Osteoblast (primary cell): Measurements from ENCODE around the gene ITM2C. TPM values are rescaled to one million over a fixed set of nuclear protein-coding genes. Genes with fewer than 3 reads are reported as not detected.

ENCODE experiments used
- DNase-seq: peaks from one replicate; pipeline ENCODE4 v3.0.0; 2011; ENCODE audit warnings: low spot score, mixed read lengths; ENCODE audit not compliant: insufficient read length; ENCODE audit errors: missing footprints
- H2AFZ ChIP-seq: 2 replicates; pipeline ENCODE4 v1.6.0; 2011; ENCODE audit warnings: mild to moderate bottlenecking, low read length
- H3K27ac ChIP-seq: 2 replicates; pipeline ENCODE4 v1.5.1; 2011; ENCODE audit warnings: mild to moderate bottlenecking, low read depth, low read length, moderate library complexity
- H3K27me3 ChIP-seq: 2 replicates; pipeline ENCODE4 v1.6.0; 2012; ENCODE audit warnings: mild to moderate bottlenecking, control low read depth, inconsistent platforms, low read length, moderate library complexity; ENCODE audit not compliant: insufficient read depth
- H3K36me3 ChIP-seq: 2 replicates; pipeline ENCODE4 v1.5.1; 2011; ENCODE audit warnings: mild to moderate bottlenecking, low read length, control low read depth, moderate library complexity; ENCODE audit not compliant: insufficient read depth
- H3K4me1 ChIP-seq: 2 replicates; pipeline ENCODE4 v1.5.1; 2011; ENCODE audit warnings: mild to moderate bottlenecking, low read length, control low read depth, moderate library complexity; ENCODE audit not compliant: insufficient read depth
- H3K4me2 ChIP-seq: 2 replicates; pipeline ENCODE4 v1.6.0; 2011; ENCODE audit warnings: mild to moderate bottlenecking, low read length; ENCODE audit not compliant: insufficient read depth
- H3K4me3 ChIP-seq: fragments of 200-600 bp; sonication (generic); 3 replicates; pipeline ENCODE4 v1.5.1; 2012; ENCODE audit warnings: mild to moderate bottlenecking, low read length, inconsistent platforms; ENCODE audit not compliant: insufficient read depth
- H3K79me2 ChIP-seq: 2 replicates; pipeline ENCODE4 v1.6.0; 2012; ENCODE audit warnings: mild to moderate bottlenecking, low read length, control low read depth, inconsistent platforms; ENCODE audit not compliant: insufficient read depth
- H3K9me3 ChIP-seq: 2 replicates; pipeline ENCODE4 v1.5.1; 2011; ENCODE audit warnings: low read depth, low read length, control low read depth
- H4K20me1 ChIP-seq: 2 replicates; pipeline ENCODE4 v1.6.0; 2012; ENCODE audit warnings: mild to moderate bottlenecking, low read length, control low read depth; ENCODE audit not compliant: insufficient read depth
- total RNA-seq: library from RNA; depleted of rRNA; stranded (reverse); fragments of >200 nt; gene quantifications from 2 replicates; pipeline ENCODE4 v1.2.3, GENCODE V29; 2012
- TF ChIP-seq, protein P1 (sequence below): IDR thresholded peaks from 2 replicates; pipeline ENCODE4 v1.5.1; 2011; ENCODE audit warnings: mild to moderate bottlenecking, low read depth, low read length, moderate library complexity; ENCODE audit errors: extremely low read depth

ITM2C gene
- total RNA-seq, 1 donor, result 63.7 TPM

DNA sequence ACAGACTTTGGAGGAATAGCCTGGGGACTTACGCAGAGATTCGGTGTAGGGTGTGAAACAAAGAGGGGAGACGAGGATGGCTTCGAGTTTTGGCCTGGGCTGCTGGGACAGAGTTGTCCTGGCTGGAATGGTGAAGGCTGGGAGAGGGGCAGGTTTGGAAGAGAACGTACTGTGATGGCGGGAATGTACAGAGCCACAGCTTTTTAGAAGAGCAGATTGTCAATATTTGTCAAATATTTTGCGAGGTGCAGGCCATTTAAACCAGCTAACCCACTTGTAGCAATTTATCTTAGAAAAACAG, 14.4 kb upstream of the ITM2C start:
- Histone ChIP-seq H3K27me3 (peaks cover 18% of the 10 kb centered on the region), H4K20me1 (no peaks in the 10 kb centered on the region), H3K79me2 (no peaks in the 10 kb centered on the region), H3K36me3 (no peaks in the 10 kb centered on the region), H2AFZ (no peak overlapping the region), H3K4me1 (no peaks in the 10 kb centered on the region), H3K4me3 (no peak overlapping the region), H3K9me3 (no peaks in the 10 kb centered on the region), H3K27ac (no peak overlapping the region), H3K4me2 (no peak overlapping the region)
- DNase-seq, result no peak
- TF ChIP-seq, protein P1, sequence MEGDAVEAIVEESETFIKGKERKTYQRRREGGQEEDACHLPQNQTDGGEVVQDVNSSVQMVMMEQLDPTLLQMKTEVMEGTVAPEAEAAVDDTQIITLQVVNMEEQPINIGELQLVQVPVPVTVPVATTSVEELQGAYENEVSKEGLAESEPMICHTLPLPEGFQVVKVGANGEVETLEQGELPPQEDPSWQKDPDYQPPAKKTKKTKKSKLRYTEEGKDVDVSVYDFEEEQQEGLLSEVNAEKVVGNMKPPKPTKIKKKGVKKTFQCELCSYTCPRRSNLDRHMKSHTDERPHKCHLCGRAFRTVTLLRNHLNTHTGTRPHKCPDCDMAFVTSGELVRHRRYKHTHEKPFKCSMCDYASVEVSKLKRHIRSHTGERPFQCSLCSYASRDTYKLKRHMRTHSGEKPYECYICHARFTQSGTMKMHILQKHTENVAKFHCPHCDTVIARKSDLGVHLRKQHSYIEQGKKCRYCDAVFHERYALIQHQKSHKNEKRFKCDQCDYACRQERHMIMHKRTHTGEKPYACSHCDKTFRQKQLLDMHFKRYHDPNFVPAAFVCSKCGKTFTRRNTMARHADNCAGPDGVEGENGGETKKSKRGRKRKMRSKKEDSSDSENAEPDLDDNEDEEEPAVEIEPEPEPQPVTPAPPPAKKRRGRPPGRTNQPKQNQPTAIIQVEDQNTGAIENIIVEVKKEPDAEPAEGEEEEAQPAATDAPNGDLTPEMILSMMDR, result no peak

DNA sequence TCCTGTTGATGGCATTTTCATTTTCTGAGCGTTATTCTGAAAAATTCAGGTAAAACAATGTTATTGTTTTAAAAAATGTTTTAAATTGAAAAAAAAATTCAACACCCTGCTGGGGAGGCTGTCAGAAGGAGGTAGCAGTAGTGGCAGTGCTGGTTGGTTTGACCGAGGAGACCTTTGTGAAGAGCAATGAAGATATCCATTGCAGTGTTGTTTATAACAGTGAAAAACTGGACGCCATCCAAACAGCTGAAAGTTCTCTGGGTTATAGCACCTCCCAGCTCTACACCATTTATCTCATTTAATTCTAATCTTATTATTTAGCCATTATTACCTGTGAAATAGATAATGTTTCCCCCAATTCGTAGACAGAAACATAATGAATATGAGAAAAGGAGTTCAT, 12.6 kb upstream of the ITM2C start:
- no peaks in the 10 kb centered on the region for H4K20me1 ChIP-seq
- TF ChIP-seq, protein P1, result no peak
- H3K4me3 ChIP-seq, result no peak overlapping the region
- H2AFZ ChIP-seq, result no peak overlapping the region
- H3K27ac ChIP-seq, result no peak overlapping the region
- no peaks in the 10 kb centered on the region for H3K4me1 ChIP-seq
- H3K36me3 ChIP-seq, result no peaks in the 10 kb centered on the region
- DNase-seq, result peak; percentile 23
- H3K27me3 ChIP-seq, result peaks cover 22% of the 10 kb centered on the region
- no peaks in the 10 kb centered on the region for H3K9me3 ChIP-seq
- no peaks in the 10 kb centered on the region for H3K79me2 ChIP-seq
- H3K4me2 ChIP-seq, result no peak overlapping the region

DNA sequence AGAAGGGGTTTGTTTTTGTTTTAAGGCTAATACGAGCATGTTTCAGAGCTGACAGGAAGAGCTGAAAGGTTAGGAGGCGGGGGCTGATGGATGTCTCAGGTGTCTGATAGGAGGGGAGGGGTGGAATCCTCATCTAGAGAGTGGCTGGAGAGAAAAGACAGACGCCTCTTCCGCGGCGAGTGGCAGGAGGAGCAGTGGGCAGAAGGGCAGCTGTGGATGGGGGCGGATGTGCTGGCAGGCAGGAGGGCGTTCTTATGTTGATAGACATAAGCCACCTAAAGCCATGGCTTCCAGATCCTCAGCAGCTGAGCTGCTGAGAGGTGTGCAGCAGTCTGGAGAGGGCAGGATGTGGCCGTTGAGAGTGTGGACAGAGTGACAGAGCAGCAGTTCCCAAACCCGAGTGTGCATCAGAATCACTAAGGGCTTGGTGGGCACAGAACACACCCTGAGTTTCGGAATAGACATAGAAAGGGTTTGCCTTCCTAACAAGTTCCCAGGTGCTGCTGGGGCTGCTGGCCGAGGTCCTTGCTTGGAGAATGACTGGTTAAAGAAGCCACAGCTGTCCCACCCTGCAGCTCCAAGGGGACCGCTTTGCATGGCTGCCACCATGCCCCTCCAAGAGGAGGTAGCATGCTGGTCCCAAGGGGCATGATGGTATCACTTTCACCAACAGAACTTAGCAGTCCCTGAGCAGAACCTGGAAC, 3.0 kb upstream of the ITM2C start:
- TF ChIP-seq, protein P1, result no peak
- Histone ChIP-seq H3K27ac (no peak overlapping the region), H3K27me3 (peaks cover 29% of the 10 kb centered on the region), H4K20me1 (peaks cover 5% of the 10 kb centered on the region), H3K9me3 (no peaks in the 10 kb centered on the region), H3K4me3 (no peak overlapping the region), H3K4me1 (peaks cover 6% of the 10 kb centered on the region), H3K4me2 (no peak overlapping the region), H3K79me2 (no peaks in the 10 kb centered on the region), H2AFZ (no peak overlapping the region), H3K36me3 (no peaks in the 10 kb centered on the region)
- no peak for DNase-seq

DNA sequence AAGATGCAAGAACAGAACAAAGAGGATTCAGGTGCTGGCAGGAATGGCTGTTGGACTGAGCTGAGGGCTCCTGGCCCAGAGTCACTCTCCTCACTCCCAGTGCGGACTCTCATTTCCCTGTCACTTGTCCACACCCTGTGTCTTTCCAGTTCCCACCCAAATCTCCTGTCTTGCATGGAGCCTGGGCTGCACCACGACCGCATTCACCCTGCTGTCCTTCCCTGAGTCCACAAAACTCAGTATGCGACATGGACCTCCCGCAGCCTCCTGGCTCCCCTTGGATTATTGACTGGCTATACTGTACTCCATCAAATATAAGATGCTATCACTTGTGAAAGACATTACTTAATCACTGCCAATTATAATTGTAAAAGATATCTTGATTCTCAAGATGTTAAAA, 2.5 kb upstream of the ITM2C start:
- no peaks in the 10 kb centered on the region for H3K36me3 ChIP-seq
- peaks cover 10% of the 10 kb centered on the region for H4K20me1 ChIP-seq
- H3K4me2 ChIP-seq, result no peak overlapping the region
- H3K9me3 ChIP-seq, result no peaks in the 10 kb centered on the region
- H3K27ac ChIP-seq, result no peak overlapping the region
- DNase-seq, result no peak
- peaks cover 29% of the 10 kb centered on the region for H3K27me3 ChIP-seq
- H3K4me3 ChIP-seq, result no peak overlapping the region
- no peak overlapping the region for H2AFZ ChIP-seq
- H3K79me2 ChIP-seq, result no peaks in the 10 kb centered on the region
- TF ChIP-seq, protein P1, result no peak
- H3K4me1 ChIP-seq, result peaks cover 6% of the 10 kb centered on the region
